IPS-18c (cell line): ENCODE results near the gene PARN.
"Not testable (repeated sequence)": the region's sequence is repeated elsewhere in the genome, so short reads cannot be mapped to it uniquely, and the experiment has no call there.

Experiments used
- H3K4me3 ChIP-seq: 2 replicates; pipeline ENCODE4 v1.7.0; 2013; ENCODE audit warnings: low read depth, mild to moderate bottlenecking, low read length, moderate library complexity; ENCODE audit not compliant: insufficient read depth
- H3K9me3 ChIP-seq: one replicate; pipeline ENCODE4 v1.6.1; 2013; ENCODE audit warnings: mild to moderate bottlenecking, low read length, moderate library complexity; ENCODE audit not compliant: control insufficient read depth, insufficient read depth

Gene PARN

GRCh38 chr16:14602443-14602963, 27.6 kb downstream of the PARN start:
- Histone ChIP-seq H3K9me3 (no peaks in the 10 kb centered on the region), H3K4me3 (no peak overlapping the region)

- H3K9me3 ChIP-seq, result no peaks in the 10 kb centered on the region
- H3K4me3 ChIP-seq, result no peak overlapping the region
These were observed 29.9 kb downstream of the PARN start for GRCh38 chr16:14600164-14600563.

GRCh38 chr16:14586637-14587305, 43.3 kb downstream of the PARN start:
- H3K4me3 ChIP-seq, result no peak overlapping the region
- H3K9me3 ChIP-seq, result no peaks in the 10 kb centered on the region

- no peak overlapping the region for H3K4me3 ChIP-seq
- H3K9me3 ChIP-seq, result no peaks in the 10 kb centered on the region
These were observed 44.8 kb downstream of the PARN start for GRCh38 chr16:14585287-14585686.

GRCh38 chr16:14580926-14581325, 49.1 kb downstream of the PARN start:
- not testable (repeated sequence) for H3K9me3 ChIP-seq, H3K4me3 ChIP-seq

- no peak overlapping the region for H3K4me3 ChIP-seq
- H3K9me3 ChIP-seq, result peaks cover 6% of the 10 kb centered on the region
These were observed 50.8 kb downstream of the PARN start for GRCh38 chr16:14579266-14579665.

GRCh38 chr16:14576532-14576931, 53.5 kb downstream of the PARN start:
- no peak overlapping the region for H3K4me3 ChIP-seq

GRCh38 chr16:14576069-14576468, 54.0 kb downstream of the PARN start:
- H3K4me3 ChIP-seq, result no peak overlapping the region

More at GRCh38 chr16:14576532-14576931, 53.5 kb downstream of the PARN start:
- peaks cover 6% of the 10 kb centered on the region for H3K9me3 ChIP-seq

GRCh38 chr16:14574698-14575415, 55.2 kb downstream of the PARN start:
- not testable (repeated sequence) for H3K4me3 ChIP-seq, H3K9me3 ChIP-seq

More at GRCh38 chr16:14576069-14576468, 54.0 kb downstream of the PARN start:
- H3K9me3 ChIP-seq, result peaks cover 6% of the 10 kb centered on the region

- no peak overlapping the region for H3K4me3 ChIP-seq
- H3K9me3 ChIP-seq, result peaks cover 6% of the 10 kb centered on the region
These were observed 57.5 kb downstream of the PARN start for GRCh38 chr16:14572535-14572934.

- Histone ChIP-seq H3K9me3 (no peaks in the 10 kb centered on the region), H3K4me3 (no peak overlapping the region)
These were observed 60.8 kb downstream of the PARN start for GRCh38 chr16:14569213-14569612.

- Histone ChIP-seq H3K4me3 (no peak overlapping the region), H3K9me3 (no peaks in the 10 kb centered on the region)
These were observed 63.5 kb downstream of the PARN start for GRCh38 chr16:14566599-14566998.

GRCh38 chr16:14565688-14566025, 64.4 kb downstream of the PARN start:
- Histone ChIP-seq H3K9me3 (no peaks in the 10 kb centered on the region), H3K4me3 (no peak overlapping the region)

- no peaks in the 10 kb centered on the region for H3K9me3 ChIP-seq
- H3K4me3 ChIP-seq, result no peak overlapping the region
These were observed 65.0 kb downstream of the PARN start for GRCh38 chr16:14564861-14565687.

GRCh38 chr16:14564323-14564722, 65.7 kb downstream of the PARN start:
- H3K4me3 ChIP-seq, result no peak overlapping the region
- H3K9me3 ChIP-seq, result no peaks in the 10 kb centered on the region

GRCh38 chr16:14562691-14563491, 67.2 kb downstream of the PARN start:
- no peaks in the 10 kb centered on the region for H3K9me3 ChIP-seq
- no peak overlapping the region for H3K4me3 ChIP-seq

GRCh38 chr16:14560523-14560922, 69.5 kb downstream of the PARN start:
- no peaks in the 10 kb centered on the region for H3K9me3 ChIP-seq
- no peak overlapping the region for H3K4me3 ChIP-seq
